ENCODE measurements around the gene ABCB7.
A peak's percentile ranks its signal among the peaks of the same experiment; 100 is the strongest.
"Not testable (repeated sequence)": the region's sequence is repeated elsewhere in the genome, so short reads cannot be mapped to it uniquely, and the experiment has no call there.

The ABCB7 gene

GRCh38 chrX:75155827-75156525 lies at the start of gene ABCB7:
Gene ABCB7, minus strand, starts transcription at chrX:75156283. Its CDS starts 11 bp downstream, at chrX:75156272.
- in situ Hi-C loops (cut with MboI; ENCODE audit: low sequenced_read_pairs, unreplicated experiment) = no loop called here
- TF ChIP-seq CTCF (IDR thresholded peaks at IDR 0.05; ENCODE audit: borderline replicate concordance, control extremely low read depth, extremely low read depth, insufficient read depth, missing control alignments) = no peak
- DNase-seq (ENCODE audit: low spot score) = peak; percentile 52

- in situ Hi-C loops (cut with MboI; ENCODE audit: low sequenced_read_pairs, unreplicated experiment); DNase-seq (ENCODE audit: low spot score): not testable (repeated sequence)
Measured at GRCh38 chrX:75188415-75189206, 32.5 kb upstream of the ABCB7 start.

- TF ChIP-seq CTCF (IDR thresholded peaks at IDR 0.05; ENCODE audit: borderline replicate concordance, control extremely low read depth, extremely low read depth, insufficient read depth, missing control alignments) = no peak
- in situ Hi-C loops (cut with MboI; ENCODE audit: low sequenced_read_pairs, unreplicated experiment) = no loop called here
- no peak for DNase-seq (ENCODE audit: low spot score)
Measured at GRCh38 chrX:75181721-75182120, 25.6 kb upstream of the ABCB7 start.

- in situ Hi-C loops (cut with MboI; ENCODE audit: low sequenced_read_pairs, unreplicated experiment); DNase-seq (ENCODE audit: low spot score): not testable (repeated sequence)
Measured at GRCh38 chrX:75179536-75180293, 23.6 kb upstream of the ABCB7 start.

- DNase-seq (ENCODE audit: low spot score); in situ Hi-C loops (cut with MboI; ENCODE audit: low sequenced_read_pairs, unreplicated experiment): not testable (repeated sequence)
Measured at GRCh38 chrX:75172257-75172890, 16.3 kb upstream of the ABCB7 start.

GRCh38 chrX:75158054-75158453 lies 2.0 kb upstream of the ABCB7 start:
- in situ Hi-C loops (cut with MboI; ENCODE audit: low sequenced_read_pairs, unreplicated experiment) = no loop called here
- TF ChIP-seq CTCF (IDR thresholded peaks at IDR 0.05; ENCODE audit: borderline replicate concordance, control extremely low read depth, extremely low read depth, insufficient read depth, missing control alignments) = no peak
- DNase-seq (ENCODE audit: low spot score) = no peak

- in situ Hi-C loops (cut with MboI; ENCODE audit: low sequenced_read_pairs, unreplicated experiment) = no loop called here
- DNase-seq (ENCODE audit: low spot score) = peak; percentile 7
- no peak for TF ChIP-seq CTCF (IDR thresholded peaks at IDR 0.05; ENCODE audit: borderline replicate concordance, control extremely low read depth, extremely low read depth, insufficient read depth, missing control alignments)
Measured at GRCh38 chrX:75156531-75156945, 455 bp upstream of the ABCB7 start.
